Neuronal stem cell (in vitro differentiated cells): ENCODE data around the gene IL31.

Experiments
- DNase-seq: peaks from one replicate; pipeline ENCODE4 v3.0.0-alpha.2; 2013; ENCODE audit warnings: low spot score
- H2AFZ ChIP-seq: one replicate; pipeline ENCODE4 v1.6.1; 2013; ENCODE audit warnings: mild to moderate bottlenecking, low read length, inconsistent platforms
- H2AK5ac ChIP-seq: 2 replicates; pipeline ENCODE4 v1.6.1; 2013; ENCODE audit warnings: low read depth, mild to moderate bottlenecking, inconsistent platforms, low read length, moderate library complexity, mixed read lengths
- H2BK120ac ChIP-seq: 2 replicates; pipeline ENCODE4 v1.6.1; 2013; ENCODE audit warnings: low read depth, mild to moderate bottlenecking, inconsistent platforms, low read length, moderate library complexity, mixed read lengths
- H2BK12ac ChIP-seq: one replicate; pipeline ENCODE4 v1.6.1; 2013; ENCODE audit warnings: low read length, inconsistent platforms
- H2BK15ac ChIP-seq: 2 replicates; pipeline ENCODE4 v1.6.1; 2013; ENCODE audit warnings: mild to moderate bottlenecking, low read length, inconsistent platforms, mixed read lengths
- H2BK5ac ChIP-seq: one replicate; pipeline ENCODE4 v1.6.1; 2013; ENCODE audit warnings: inconsistent platforms, mild to moderate bottlenecking, low read length, moderate library complexity
- H3K14ac ChIP-seq: one replicate; pipeline ENCODE4 v1.6.1; 2013; ENCODE audit warnings: low read length, inconsistent platforms
- H3K18ac ChIP-seq: 2 replicates; pipeline ENCODE4 v1.6.1; 2013; ENCODE audit warnings: low read length, inconsistent platforms
- H3K23ac ChIP-seq: 2 replicates; pipeline ENCODE4 v1.6.1; 2013; ENCODE audit warnings: low read depth, mild to moderate bottlenecking, mixed read lengths, low read length, inconsistent platforms; ENCODE audit not compliant: poor library complexity
- H3K27ac ChIP-seq: replicated peaks from 3 replicates; pipeline ENCODE4 v1.5.1; 2013; ENCODE audit warnings: low read length, inconsistent platforms
- H3K27me3 ChIP-seq, 3 experiments: 2 replicates each; pipeline ENCODE4 v1.6.1; 2013; ENCODE audit warnings: low read length in 3 of 3, mild to moderate bottlenecking in 2 of 3, inconsistent platforms in 1 of 3, low read depth in 1 of 3, mixed read lengths in 1 of 3, moderate library complexity in 1 of 3; ENCODE audit not compliant: control insufficient read depth in 3 of 3, insufficient read depth in 3 of 3
- H3K36me3 ChIP-seq, 2 donors: replicated peaks in 1 of 2; 2 replicates each; pipeline ENCODE4 v1.6.1; 2013; ENCODE audit warnings: low read length in 2 of 2; ENCODE audit not compliant: control insufficient read depth in 2 of 2, insufficient read depth in 2 of 2
- H3K4ac ChIP-seq: 2 replicates; pipeline ENCODE4 v1.6.1; 2013; ENCODE audit warnings: inconsistent platforms, mild to moderate bottlenecking, low read length, moderate library complexity
- H3K4me1 ChIP-seq, 2 donors: 1 replicate in 1 of 2; 2 replicates in 1 of 2; pipeline ENCODE4 v1.6.1; 2013; ENCODE audit warnings: low read length in 2 of 2, low read depth in 1 of 2; ENCODE audit not compliant: control insufficient read depth in 2 of 2, insufficient read depth in 1 of 2
- H3K4me2 ChIP-seq: one replicate; pipeline ENCODE4 v1.6.1; 2013; ENCODE audit warnings: mild to moderate bottlenecking, low read length, inconsistent platforms; ENCODE audit not compliant: insufficient read depth, poor library complexity, severe bottlenecking
- H3K4me3 ChIP-seq, 2 donors: 2 replicates each; pipeline ENCODE4 v1.5.1; 2013; ENCODE audit warnings: low read length in 2 of 2, mild to moderate bottlenecking in 2 of 2, inconsistent platforms in 1 of 2, moderate library complexity in 1 of 2
- H3K79me1 ChIP-seq: one replicate; pipeline ENCODE4 v1.6.1; 2013; ENCODE audit warnings: low read depth, mild to moderate bottlenecking, inconsistent platforms, low read length, moderate library complexity
- H3K9ac ChIP-seq: one replicate; pipeline ENCODE4 v1.6.1; 2013; ENCODE audit warnings: mild to moderate bottlenecking, low read depth, low read length, inconsistent platforms; ENCODE audit not compliant: poor library complexity
- H3K9me3 ChIP-seq, 2 donors: replicated peaks in 1 of 2; 2 replicates each; pipeline versions ENCODE3 to v1.6.1; 2013; ENCODE audit warnings: low read length in 2 of 2, mild to moderate bottlenecking in 2 of 2, inconsistent platforms in 1 of 2, low read depth in 1 of 2, mixed read lengths in 1 of 2, moderate library complexity in 1 of 2; ENCODE audit not compliant: control insufficient read depth in 2 of 2, insufficient read depth in 1 of 2
- H4K8ac ChIP-seq: one replicate; pipeline ENCODE4 v1.6.1; 2013; ENCODE audit warnings: low read depth, mild to moderate bottlenecking, inconsistent platforms, low read length, moderate library complexity
- H4K91ac ChIP-seq: one replicate; pipeline ENCODE4 v1.6.1; 2013; ENCODE audit warnings: low read length, low read depth, mild to moderate bottlenecking, inconsistent platforms; ENCODE audit not compliant: poor library complexity
- WGBS, 2 donors: extraction: QIAGEN DNeasy Blood & Tissue Kit; methylation state at CpG; one replicate each; pipeline ENCODE4 v1.1.7; 2013; ENCODE audit warnings: missing lambda C conversion rate in 2 of 2, mixed read lengths in 1 of 2; ENCODE audit not compliant: insufficient read length in 2 of 2, insufficient replicate concordance in 1 of 2; ENCODE audit errors: extremely low coverage in 2 of 2; 5-methylcytosine and 5-hydroxymethylcytosine counted together

The IL31 gene

DNA sequence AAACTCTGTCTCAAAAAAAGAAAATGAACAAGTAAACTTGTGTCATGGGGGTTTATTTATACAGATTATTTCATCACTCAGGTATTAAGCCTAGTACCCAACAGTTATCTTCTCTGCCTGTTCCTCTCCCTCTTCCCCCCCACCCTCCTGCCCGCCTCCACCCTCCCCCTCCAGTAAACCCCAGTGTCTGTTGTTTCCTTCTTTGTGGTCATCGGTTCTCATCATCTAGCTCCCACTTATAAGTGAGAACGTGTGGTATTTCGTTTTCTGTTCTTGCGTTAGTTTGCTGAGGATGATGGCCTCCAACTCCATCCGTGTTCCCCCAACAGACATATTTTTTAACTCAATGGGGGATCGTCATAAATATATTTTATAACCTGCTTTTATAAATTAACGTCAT, 12.3 kb downstream of the IL31 start:
- H2BK15ac ChIP-seq = no peak overlapping the region
- no peak overlapping the region for H3K4me2 ChIP-seq
- no CpG with 5 or more reads among the region's 8 CpGs for WGBS, 2 donors
- H2BK5ac ChIP-seq = no peak overlapping the region
- no peak overlapping the region for H3K23ac ChIP-seq
- no peak overlapping the region for H3K14ac ChIP-seq
- no peak overlapping the region for H3K27ac ChIP-seq
- no peak overlapping the region for H4K91ac ChIP-seq
- H2BK120ac ChIP-seq = no peak overlapping the region
- peaks cover 0 to 4% (median 0%) of the 10 kb centered on the region in 3 experiments for H3K27me3 ChIP-seq
- no peak overlapping the region for H3K18ac ChIP-seq
- no peak overlapping the region for H3K4me3 ChIP-seq
- H2AFZ ChIP-seq = no peak overlapping the region
- no peak overlapping the region for H4K8ac ChIP-seq
- H3K9ac ChIP-seq = no peak overlapping the region
- H2BK12ac ChIP-seq = no peak overlapping the region
- no peaks in the 10 kb centered on the region for H3K9me3 ChIP-seq
- H3K36me3 ChIP-seq = no peaks in the 10 kb centered on the region
- no peaks in the 10 kb centered on the region for H3K4me1 ChIP-seq
- H3K79me1 ChIP-seq = no peaks in the 10 kb centered on the region
- DNase-seq = no peak
- H3K4ac ChIP-seq = no peak overlapping the region
- no peak overlapping the region for H2AK5ac ChIP-seq

GRCh38 chr12:122160761-122161160, 13.3 kb downstream of the IL31 start:
- Histone ChIP-seq H3K18ac (no peak overlapping the region), H3K4ac (no peak overlapping the region), H2AFZ (no peak overlapping the region), H2AK5ac (no peak overlapping the region), H3K4me2 (no peak overlapping the region), H4K8ac (no peak overlapping the region), H3K36me3 (no peaks in the 10 kb centered on the region), H2BK15ac (no peak overlapping the region), H3K14ac (no peak overlapping the region), H3K4me1 (no peaks in the 10 kb centered on the region), H3K79me1 (no peaks in the 10 kb centered on the region), H3K9ac (no peak overlapping the region), H2BK120ac (no peak overlapping the region), H4K91ac (no peak overlapping the region), H3K9me3 (no peaks in the 10 kb centered on the region), H3K27me3 (peaks cover 0 to 4% (median 0%) of the 10 kb centered on the region in 3 experiments), H2BK12ac (no peak overlapping the region), H2BK5ac (no peak overlapping the region), H3K27ac (no peak overlapping the region), H3K23ac (no peak overlapping the region), H3K4me3 (no peak overlapping the region)
- WGBS, 2 donors = no CpG with 5 or more reads among the region's 11 CpGs
- DNase-seq = no peak

DNA sequence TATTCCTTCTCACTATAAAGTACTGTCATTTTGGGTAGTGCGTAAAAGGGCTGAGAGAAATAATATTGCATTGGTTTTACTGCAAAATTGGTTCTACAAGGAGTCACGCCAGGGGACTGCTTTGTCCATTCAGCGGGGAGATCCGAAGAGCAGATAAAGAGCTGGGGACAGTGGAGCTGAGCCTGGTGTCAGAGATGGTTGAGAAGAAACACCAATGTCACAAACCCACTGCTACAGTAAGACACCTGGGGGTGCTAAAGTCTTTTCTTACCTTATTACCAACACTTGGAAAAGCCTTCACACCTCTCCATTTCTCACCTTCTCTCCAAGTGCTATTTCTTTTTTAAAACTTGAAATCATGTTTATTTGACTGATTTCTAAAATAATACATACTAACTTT, 14.1 kb downstream of the IL31 start:
- H4K91ac ChIP-seq = no peak overlapping the region
- peaks cover 0 to 4% (median 0%) of the 10 kb centered on the region in 3 experiments for H3K27me3 ChIP-seq
- H3K79me1 ChIP-seq = no peaks in the 10 kb centered on the region
- no peak overlapping the region for H3K27ac ChIP-seq
- no peaks in the 10 kb centered on the region for H3K36me3 ChIP-seq
- DNase-seq = no peak
- no peak overlapping the region for H3K4me3 ChIP-seq
- no peak overlapping the region for H3K4ac ChIP-seq
- no peak overlapping the region for H3K14ac ChIP-seq
- H4K8ac ChIP-seq = no peak overlapping the region
- no peak overlapping the region for H2BK12ac ChIP-seq
- H3K18ac ChIP-seq = no peak overlapping the region
- no peak overlapping the region for H3K9ac ChIP-seq
- H3K9me3 ChIP-seq = no peaks in the 10 kb centered on the region
- H3K4me2 ChIP-seq = no peak overlapping the region
- H2BK5ac ChIP-seq = no peak overlapping the region
- H2AK5ac ChIP-seq = no peak overlapping the region
- no peak overlapping the region for H2AFZ ChIP-seq
- no peak overlapping the region for H3K23ac ChIP-seq
- H3K4me1 ChIP-seq = no peaks in the 10 kb centered on the region
- H2BK15ac ChIP-seq = no peak overlapping the region
- no CpG with 5 or more reads among the region's 4 CpGs for WGBS, 2 donors
- H2BK120ac ChIP-seq = no peak overlapping the region

- H2BK15ac ChIP-seq = no peak overlapping the region
- no peak overlapping the region for H3K27ac ChIP-seq
- H3K4ac ChIP-seq = no peak overlapping the region
- H2AFZ ChIP-seq = no peak overlapping the region
- H3K27me3 ChIP-seq = peaks cover 0 to 4% (median 0%) of the 10 kb centered on the region in 3 experiments
- no peak overlapping the region for H4K8ac ChIP-seq
- DNase-seq = no peak
- H2BK120ac ChIP-seq = no peak overlapping the region
- no peak overlapping the region for H3K23ac ChIP-seq
- no peaks in the 10 kb centered on the region for H3K79me1 ChIP-seq
- H3K4me2 ChIP-seq = no peak overlapping the region
- no peaks in the 10 kb centered on the region for H3K36me3 ChIP-seq
- no CpG with 5 or more reads among the region's 7 CpGs for WGBS, 2 donors
- H2BK5ac ChIP-seq = no peak overlapping the region
- H3K4me1 ChIP-seq = no peaks in the 10 kb centered on the region
- no peak overlapping the region for H3K18ac ChIP-seq
- no peak overlapping the region for H3K4me3 ChIP-seq
- H2AK5ac ChIP-seq = no peak overlapping the region
- H2BK12ac ChIP-seq = no peak overlapping the region
- H3K9ac ChIP-seq = no peak overlapping the region
- H3K9me3 ChIP-seq = no peaks in the 10 kb centered on the region
- no peak overlapping the region for H4K91ac ChIP-seq
- H3K14ac ChIP-seq = no peak overlapping the region
Measured at GRCh38 chr12:122158700-122159285, 15.2 kb downstream of the IL31 start.
